Naive thymus-derived CD4-positive, alpha-beta T cell (primary cell): ENCODE measurements around the gene FUT7. TPM values are rescaled to one million over a fixed set of nuclear protein-coding genes. Genes with fewer than 3 reads are reported as not detected.

Source experiments
- ATAC-seq: fragments of 150-1000 bp; cut with Tn5 transposase; 2 replicates; pipeline ENCODE4 v1.10.0; 2021; ENCODE audit warnings: mild to moderate bottlenecking, moderate library complexity
- CTCF ChIA-PET: fragments of 350-600 bp; sonication (Branson Sonifier 250); formaldehyde crosslinking; loops from one replicate; lab custom pipeline; 2021; ENCODE audit warnings: antibody characterized with exemption; lab: Charles Lee
- POLR2A ChIA-PET: fragments of 350-600 bp; sonication (Branson Sonifier 250); formaldehyde crosslinking; loops from one replicate; lab custom pipeline; 2021; ENCODE audit warnings: antibody characterized with exemption, inconsistent platforms; lab: Charles Lee
- DNase-seq, 9 donors: peaks; one replicate each; pipeline versions ENCODE4 v3.0.0 to v3.0.0-alpha.2; 2020 to 2022; ENCODE audit warnings: mixed read lengths in 1 of 9
- H3K27ac ChIP-seq: one replicate; pipeline ENCODE4 v1.7.0; 2013; ENCODE audit warnings: mild to moderate bottlenecking, low read depth, low read length, moderate library complexity
- H3K27me3 ChIP-seq, 2 donors: one replicate each; pipeline ENCODE4 v1.7.0; 2013; ENCODE audit warnings: low read length in 2 of 2, mild to moderate bottlenecking in 2 of 2, moderate library complexity in 2 of 2; ENCODE audit not compliant: control insufficient read depth in 2 of 2, insufficient read depth in 2 of 2
- H3K36me3 ChIP-seq, 3 experiments: 1 replicate in 2 of 3; 2 replicates in 1 of 3; pipeline ENCODE4 v1.7.0; 2013; ENCODE audit warnings: low read length in 3 of 3, mild to moderate bottlenecking in 3 of 3, moderate library complexity in 1 of 3; ENCODE audit not compliant: insufficient read depth in 3 of 3, control insufficient read depth in 2 of 3
- H3K4me1 ChIP-seq, 2 donors: one replicate each; pipeline ENCODE4 v1.7.0; 2013; ENCODE audit warnings: low read length in 2 of 2, mild to moderate bottlenecking in 2 of 2, moderate library complexity in 1 of 2; ENCODE audit not compliant: control insufficient read depth in 2 of 2, insufficient read depth in 2 of 2
- H3K4me3 ChIP-seq: 2 replicates; pipeline ENCODE4 v1.7.0; 2013; ENCODE audit warnings: mild to moderate bottlenecking, low read length
- H3K9me3 ChIP-seq, 3 experiments: 1 replicate in 2 of 3; 2 replicates in 1 of 3; pipeline ENCODE4 v1.7.0; 2013; ENCODE audit warnings: low read length in 3 of 3; ENCODE audit not compliant: control insufficient read depth in 2 of 3
- H3K27ac Mint-ChIP-seq, 9 donors: one replicate each; pipeline ENCODE4 v1.8.0; 2020 to 2022; ENCODE audit warnings: mixed read lengths in 9 of 9, mild to moderate bottlenecking in 8 of 9, moderate library complexity in 5 of 9, inconsistent platforms in 2 of 9
- H3K27me3 Mint-ChIP-seq, 5 donors: one replicate each; pipeline ENCODE4 v1.8.0; 2021 to 2022; ENCODE audit warnings: mixed read lengths in 5 of 5, mild to moderate bottlenecking in 1 of 5
- H3K36me3 Mint-ChIP-seq, 5 donors: one replicate each; pipeline ENCODE4 v1.8.0; 2020 to 2022; ENCODE audit warnings: mixed read lengths in 5 of 5, mild to moderate bottlenecking in 3 of 5, inconsistent platforms in 1 of 5
- H3K4me1 Mint-ChIP-seq, 7 donors: one replicate each; pipeline ENCODE4 v1.8.0; 2020 to 2022; ENCODE audit warnings: mixed read lengths in 7 of 7, mild to moderate bottlenecking in 3 of 7, inconsistent platforms in 1 of 7
- H3K4me3 Mint-ChIP-seq, 10 donors: one replicate each; pipeline ENCODE4 v1.8.0; 2020 to 2022; ENCODE audit warnings: mild to moderate bottlenecking in 10 of 10, mixed read lengths in 10 of 10, moderate library complexity in 6 of 10, inconsistent platforms in 2 of 10
- H3K9me3 Mint-ChIP-seq, 11 donors: one replicate each; pipeline ENCODE4 v1.8.0; 2020 to 2022; ENCODE audit warnings: mixed read lengths in 11 of 11, mild to moderate bottlenecking in 4 of 11, inconsistent platforms in 1 of 11, moderate library complexity in 1 of 11
- intact Hi-C, 2 donors: fragments of 100-400 bp; cut with micrococcal nuclease; formaldehyde crosslinking; loops; one replicate each; pipeline ENCODE4 v1.15.1; 2023
- polyA plus RNA-seq, 2 donors: library from polyadenylated mRNA; unstranded; fragments of 300-500 nt; fragmentation: Illumina TruSeq; gene quantifications; one replicate each; pipeline ENCODE4 v1.2.3, GENCODE V29; 2021
- total RNA-seq, 6 experiments: library from RNA in 5 of 6; stranded (reverse) in 5 of 6; gene quantifications; 1 replicate in 5 of 6; 2 replicates in 1 of 6; pipeline ENCODE4 v1.2.3 and lab custom pipeline; 2021 to 2026

FUT7 gene
- total and polyA plus RNA-seq, 7 experiments from 2014 or later, result 0.06 to 4.6 (median 0.32) TPM; not detected in 1

DNA sequence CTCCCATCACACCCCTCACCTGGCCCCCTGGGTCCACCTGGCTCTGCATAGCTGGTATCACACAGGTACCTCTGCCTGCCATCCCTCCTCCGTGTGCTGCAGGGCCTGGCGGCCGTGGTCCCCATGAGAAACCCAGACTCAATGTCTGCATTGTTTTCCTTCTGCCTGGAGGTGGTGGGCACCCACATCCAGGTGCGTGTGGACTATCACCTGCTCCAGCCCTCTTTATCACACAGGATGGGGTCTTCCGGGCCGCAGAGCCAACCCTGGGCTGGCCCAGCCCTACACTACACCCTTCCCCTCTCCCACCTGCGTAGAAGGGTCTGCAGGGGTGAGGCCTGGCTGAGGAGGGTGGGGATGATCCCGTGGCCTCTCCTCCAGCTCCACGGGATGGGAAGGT is 7.0 kb upstream of the FUT7 start:
- Mint-ChIP-seq H3K27me3 (peaks cover 0 to 11% (median 0%) of the 10 kb centered on the region in 5 donors), H3K4me1 (peaks cover 9 to 12% (median 11%) of the 10 kb centered on the region in 7 donors), H3K9me3 (no peaks in the 10 kb centered on the region), H3K27ac (no peak overlapping the region), H3K36me3 (no peaks in the 10 kb centered on the region), H3K4me3 (no peak overlapping the region)
- DNase-seq (no peak), ATAC-seq (no peak)
- Histone ChIP-seq H3K4me3 (no peak overlapping the region), H3K27me3 (peaks cover 0 to 2% of the 10 kb centered on the region in 2 donors), H3K9me3 (no peaks in the 10 kb centered on the region), H3K27ac (no peak overlapping the region), H3K4me1 (peaks cover 13 to 18% of the 10 kb centered on the region in 2 donors), H3K36me3 (no peaks in the 10 kb centered on the region)
- ChIA-PET POLR2A (no interaction called here), CTCF (no interaction called here)
- intact Hi-C loops, result no loop called here

DNA sequence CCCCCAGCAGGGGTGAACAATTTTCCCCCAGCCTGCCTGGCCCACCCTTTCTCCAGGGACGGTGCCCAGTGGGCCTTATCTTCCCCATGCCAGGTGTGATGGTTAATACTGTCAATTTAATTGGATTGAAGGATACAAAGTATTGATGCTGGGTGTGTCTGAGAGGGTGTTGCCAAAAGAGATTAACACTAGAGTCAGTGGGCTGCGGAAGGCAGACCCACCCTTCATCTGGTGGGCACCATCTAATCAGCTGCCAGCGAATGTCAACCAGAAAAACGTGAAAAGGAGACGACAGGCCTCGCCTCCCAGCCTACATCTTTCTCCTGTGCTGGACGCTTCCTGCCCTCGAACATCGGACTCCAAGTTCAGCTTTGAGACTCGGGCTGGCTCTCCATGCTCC is 5.6 kb upstream of the FUT7 start:
- H3K36me3 Mint-ChIP-seq, result no peaks in the 10 kb centered on the region
- CTCF ChIA-PET, result no interaction called here
- H3K36me3 ChIP-seq, result no peaks in the 10 kb centered on the region
- ATAC-seq (no peak), DNase-seq (no peak)
- H3K4me3 Mint-ChIP-seq, result no peak overlapping the region
- H3K4me3 ChIP-seq, result no peak overlapping the region
- POLR2A ChIA-PET, result interaction anchor here (0.5 to 0.6 kb wide), 2 partner anchors 10 to 19 kb away, joined by 3 to 4 read pairs; no protein-coding TSS in a partner anchor
- intact Hi-C loops, result no loop called here
- no peaks in the 10 kb centered on the region for H3K27me3 ChIP-seq
- H3K27ac ChIP-seq, result no peak overlapping the region
- H3K4me1 ChIP-seq, result peaks cover 13 to 20% of the 10 kb centered on the region in 2 donors
- no peaks in the 10 kb centered on the region for H3K9me3 Mint-ChIP-seq
- peaks cover 0 to 4% (median 0%) of the 10 kb centered on the region in 5 donors for H3K27me3 Mint-ChIP-seq
- H3K9me3 ChIP-seq, result no peaks in the 10 kb centered on the region
- no peak overlapping the region for H3K27ac Mint-ChIP-seq
- peaks cover 11 to 23% (median 12%) of the 10 kb centered on the region in 7 donors for H3K4me1 Mint-ChIP-seq

DNA sequence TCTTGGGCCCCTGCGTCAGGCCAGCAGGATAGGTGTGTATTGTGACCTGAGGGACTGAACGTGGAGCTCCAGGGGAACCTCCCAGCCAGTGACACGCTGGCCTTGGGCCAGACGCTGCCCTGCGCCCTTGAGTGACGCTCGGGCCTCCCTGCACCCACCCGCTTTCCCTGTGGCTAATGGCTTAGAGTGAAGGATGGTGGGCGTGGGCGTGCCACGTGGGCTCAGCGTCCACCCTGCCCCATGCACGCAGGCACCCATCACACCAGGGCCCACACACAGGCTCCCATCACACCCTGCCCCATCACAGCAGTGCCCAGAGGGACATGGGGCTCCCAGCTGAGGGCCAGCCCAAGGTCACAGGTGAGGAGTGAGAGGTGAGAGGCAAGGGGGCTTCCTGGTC is 5.1 kb upstream of the FUT7 start:
- POLR2A ChIA-PET, result interaction anchor here (0.5 kb wide), 1 partner anchor 20 kb away, joined by 4 read pairs; no protein-coding TSS in a partner anchor

DNA sequence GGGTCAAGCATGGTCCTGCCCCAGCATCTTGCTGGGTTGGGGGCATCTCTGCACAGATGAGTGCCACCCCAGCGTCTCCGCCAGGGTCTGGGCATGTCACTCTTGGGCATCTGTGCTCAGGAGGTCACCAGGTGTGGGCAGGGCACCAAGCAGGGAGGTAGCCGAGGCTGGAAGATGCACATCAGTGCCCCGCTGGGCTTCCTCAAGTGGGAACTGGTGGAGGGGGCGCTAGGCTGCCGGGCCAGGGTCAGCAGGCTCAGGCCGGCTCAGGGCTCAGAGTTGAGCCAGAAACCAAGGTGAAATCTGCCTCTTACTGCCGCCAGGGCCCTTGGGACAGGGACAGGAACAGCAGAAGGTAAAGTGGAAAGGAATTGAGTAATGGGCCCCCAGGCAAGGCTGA is 4.0 kb upstream of the FUT7 start:
- Mint-ChIP-seq H3K4me1 (peaks cover 11 to 29% (median 16%) of the 10 kb centered on the region in 7 donors), H3K9me3 (no peaks in the 10 kb centered on the region), H3K27me3 (peaks cover 0 to 4% (median 0%) of the 10 kb centered on the region in 5 donors), H3K4me3 (no peak overlapping the region), H3K36me3 (no peaks in the 10 kb centered on the region), H3K27ac (no peak overlapping the region)
- peaks cover 28 to 33% of the 10 kb centered on the region in 2 donors for H3K4me1 ChIP-seq
- H3K27me3 ChIP-seq, result no peaks in the 10 kb centered on the region
- no peaks in the 10 kb centered on the region for H3K36me3 ChIP-seq
- DNase-seq (no peak), ATAC-seq (no peak)
- H3K4me3 ChIP-seq, result no peak overlapping the region
- POLR2A ChIA-PET, result interaction anchor here (1.0 to 1.5 kb wide), 5 partner anchors 9 to 248 kb away, joined by 3 to 7 read pairs (median 3); partner anchors contain the start of gene FBXW5
- no peaks in the 10 kb centered on the region for H3K9me3 ChIP-seq
- H3K27ac ChIP-seq, result no peak overlapping the region
- intact Hi-C loops, result loop anchor here (1.0 to 2.0 kb wide), 5 partner anchors 32 to 249 kb away; partner anchors contain the start of genes AJM1 (in 1 of the 2), C8G (in 1 of the 2) and FBXW5 (in 1 of the 2)
- CTCF ChIA-PET, result interaction anchor here (0.9 to 3.5 kb wide), 9 partner anchors 9 to 276 kb away, joined by 3 to 49 read pairs (median 4); partner anchors contain the start of genes RABL6 and TMEM141

More for the DNA sequence above, 5.1 kb upstream of the FUT7 start:
- H3K27me3 ChIP-seq, result no peaks in the 10 kb centered on the region
- peaks cover 17 to 22% of the 10 kb centered on the region in 2 donors for H3K4me1 ChIP-seq
- intact Hi-C loops, result no loop called here
- no peaks in the 10 kb centered on the region for H3K9me3 ChIP-seq
- H3K4me3 Mint-ChIP-seq, result no peak overlapping the region
- H3K36me3 Mint-ChIP-seq, result no peaks in the 10 kb centered on the region
- no peak for ATAC-seq
- CTCF ChIA-PET, result interaction anchor here (1.1 to 3.5 kb wide), 2 partner anchors 10 to 249 kb away, joined by 4 to 49 read pairs; partner anchors contain the start of gene TMEM141
- no peak for DNase-seq
- H3K36me3 ChIP-seq, result no peaks in the 10 kb centered on the region
- H3K4me3 ChIP-seq, result no peak overlapping the region
- peaks cover 0 to 4% (median 0%) of the 10 kb centered on the region in 5 donors for H3K27me3 Mint-ChIP-seq
- no peak overlapping the region for H3K27ac ChIP-seq
- peaks cover 11 to 25% (median 12%) of the 10 kb centered on the region in 7 donors for H3K4me1 Mint-ChIP-seq
- H3K9me3 Mint-ChIP-seq, result no peaks in the 10 kb centered on the region
- no peak overlapping the region for H3K27ac Mint-ChIP-seq

DNA sequence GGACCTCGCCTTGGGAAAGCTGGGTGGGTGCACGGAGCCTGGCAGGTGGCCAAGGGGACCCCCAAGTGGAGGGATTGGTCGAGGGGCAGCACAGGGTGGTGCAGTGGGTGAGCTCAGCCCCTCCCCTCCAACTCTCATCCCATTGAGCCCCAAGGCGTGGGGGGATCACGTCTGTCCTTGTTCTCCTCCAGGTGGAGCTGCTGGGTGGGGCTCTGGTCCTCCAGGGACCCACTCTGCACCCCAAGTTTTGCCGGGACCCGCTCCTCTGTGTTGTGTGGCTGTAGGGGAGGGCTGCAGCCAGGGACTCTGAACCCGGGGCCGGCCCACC is 3.6 kb upstream of the FUT7 start:
- no peak overlapping the region for H3K4me3 ChIP-seq

DNA sequence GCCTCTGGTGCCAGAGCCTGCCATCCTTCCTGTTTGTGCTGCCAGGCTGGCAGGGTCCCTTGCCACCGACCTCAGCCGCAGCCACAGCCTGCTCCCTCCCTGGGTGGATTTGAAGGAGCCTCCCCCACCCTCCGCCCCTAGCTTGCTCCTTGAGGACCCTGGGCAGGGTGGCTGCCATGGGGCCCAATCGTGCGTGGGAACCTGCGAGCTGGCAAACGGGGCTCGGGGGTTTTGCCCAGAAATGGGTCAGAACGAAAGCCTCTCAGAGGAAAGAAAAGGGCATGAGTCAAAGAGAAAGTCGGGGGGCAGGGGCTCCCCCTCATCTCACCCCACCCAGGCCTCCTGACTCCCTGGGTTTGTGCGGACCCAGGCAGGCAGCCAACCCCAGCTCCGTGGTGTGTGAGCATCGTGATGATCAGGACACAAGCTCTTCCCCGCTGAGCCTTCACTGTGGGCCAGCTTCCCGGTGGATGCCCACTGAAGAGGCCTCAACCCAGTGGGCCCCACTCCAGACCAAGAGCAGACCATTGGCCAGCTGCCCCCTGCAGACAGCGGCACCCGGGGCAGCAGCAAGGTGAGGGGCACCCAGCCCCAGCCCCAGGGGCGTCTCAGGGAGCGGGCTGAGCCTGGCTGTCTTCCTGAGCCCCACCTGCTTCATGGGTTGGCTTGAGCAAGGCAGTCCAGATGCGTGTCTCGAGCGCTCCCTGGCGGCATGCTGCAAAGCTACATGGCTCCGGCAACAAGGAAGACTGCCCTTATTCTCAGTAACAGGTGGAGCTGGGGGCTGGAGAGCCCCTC is 3.0 kb upstream of the FUT7 start:
- Histone ChIP-seq H3K36me3 (no peaks in the 10 kb centered on the region), H3K4me1 (peaks cover 38 to 43% of the 10 kb centered on the region in 2 donors), H3K27ac (no peak overlapping the region), H3K9me3 (no peaks in the 10 kb centered on the region), H3K27me3 (no peaks in the 10 kb centered on the region), H3K4me3 (peak overlapping the region; percentile 34)
- ChIA-PET CTCF (interaction anchor here (0.7 to 3.5 kb wide), 18 partner anchors 8 to 275 kb away, joined by 3 to 49 read pairs (median 4); partner anchors contain the start of genes AJM1, RABL6 and TMEM141), POLR2A (interaction anchor here (0.6 to 1.5 kb wide), 14 partner anchors 8 to 247 kb away, joined by 3 to 7 read pairs (median 3); partner anchors contain the start of genes FBXW5, MAN1B1 and TRAF2)
- H3K36me3 Mint-ChIP-seq, result no peaks in the 10 kb centered on the region
- peak; percentile 74 to 88 (median 82) for DNase-seq
- peaks cover 11 to 37% (median 26%) of the 10 kb centered on the region in 7 donors for H3K4me1 Mint-ChIP-seq
- H3K4me3 Mint-ChIP-seq, result peak overlapping the region; percentile 55 to 81 (median 66)
- peak overlapping the region in 4 of 9 donors; percentile 19 to 85 (median 43) for H3K27ac Mint-ChIP-seq
- H3K27me3 Mint-ChIP-seq, result peaks cover 0 to 3% (median 0%) of the 10 kb centered on the region in 5 donors
- H3K9me3 Mint-ChIP-seq, result no peaks in the 10 kb centered on the region
- intact Hi-C loops, result loop anchor here (1.0 to 2.0 kb wide), 5 partner anchors 31 to 248 kb away; partner anchors contain the start of genes AJM1 (in 1 of the 2), C8G (in 1 of the 2) and FBXW5 (in 1 of the 2)
- ATAC-seq, result peak; percentile 84

More for the DNA sequence above, 3.6 kb upstream of the FUT7 start:
- no peaks in the 10 kb centered on the region for H3K9me3 ChIP-seq
- intact Hi-C loops, result loop anchor here (1.0 to 2.0 kb wide), 5 partner anchors 31 to 248 kb away; partner anchors contain the start of genes AJM1 (in 1 of the 2), C8G (in 1 of the 2) and FBXW5 (in 1 of the 2)
- peaks cover 11 to 33% (median 21%) of the 10 kb centered on the region in 7 donors for H3K4me1 Mint-ChIP-seq
- H3K27me3 Mint-ChIP-seq, result peaks cover 0 to 4% (median 0%) of the 10 kb centered on the region in 5 donors
- H3K4me1 ChIP-seq, result peaks cover 33 to 38% of the 10 kb centered on the region in 2 donors
- DNase-seq, result peak in 1 of 9 donors; percentile 22
- no peaks in the 10 kb centered on the region for H3K9me3 Mint-ChIP-seq
- ChIA-PET CTCF (interaction anchor here (0.8 to 3.5 kb wide), 17 partner anchors 9 to 275 kb away, joined by 3 to 49 read pairs (median 4); partner anchors contain the start of genes AJM1, RABL6 and TMEM141), POLR2A (interaction anchor here (0.6 to 1.5 kb wide), 12 partner anchors 9 to 248 kb away, joined by 3 to 7 read pairs (median 3); partner anchors contain the start of genes FBXW5 and MAN1B1)
- no peak overlapping the region for H3K27ac ChIP-seq
- H3K27me3 ChIP-seq, result no peaks in the 10 kb centered on the region
- H3K36me3 Mint-ChIP-seq, result no peaks in the 10 kb centered on the region
- no peaks in the 10 kb centered on the region for H3K36me3 ChIP-seq
- H3K27ac Mint-ChIP-seq, result peak overlapping the region in 1 of 9 donors; percentile 85
- H3K4me3 Mint-ChIP-seq, result peak overlapping the region in 5 of 10 donors; percentile 55 to 81 (median 65)
- ATAC-seq, result no peak
